ENCODE results near the gene PPEF2.

DNA sequence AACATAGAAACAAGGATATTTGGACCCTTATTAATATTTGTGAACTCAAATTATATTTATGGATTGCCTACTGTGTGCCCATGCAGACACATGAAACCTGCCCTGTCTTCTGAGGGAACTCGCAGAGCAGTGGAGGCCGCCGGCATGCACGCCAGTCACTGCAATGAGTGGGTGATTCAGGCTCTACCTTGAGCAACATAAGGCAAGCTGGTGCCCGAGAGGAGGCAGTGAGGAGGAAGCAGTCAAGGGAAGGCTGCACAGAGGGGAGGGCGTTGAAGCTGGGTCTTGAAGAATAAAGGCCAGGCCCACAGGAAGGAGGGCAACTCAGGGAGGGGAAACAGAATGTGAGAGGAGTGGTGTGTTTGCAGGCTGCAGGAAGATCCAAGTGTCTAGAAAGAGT, 52.8 kb downstream of the PPEF2 start:
- TF ChIP-seq, protein P1, sequence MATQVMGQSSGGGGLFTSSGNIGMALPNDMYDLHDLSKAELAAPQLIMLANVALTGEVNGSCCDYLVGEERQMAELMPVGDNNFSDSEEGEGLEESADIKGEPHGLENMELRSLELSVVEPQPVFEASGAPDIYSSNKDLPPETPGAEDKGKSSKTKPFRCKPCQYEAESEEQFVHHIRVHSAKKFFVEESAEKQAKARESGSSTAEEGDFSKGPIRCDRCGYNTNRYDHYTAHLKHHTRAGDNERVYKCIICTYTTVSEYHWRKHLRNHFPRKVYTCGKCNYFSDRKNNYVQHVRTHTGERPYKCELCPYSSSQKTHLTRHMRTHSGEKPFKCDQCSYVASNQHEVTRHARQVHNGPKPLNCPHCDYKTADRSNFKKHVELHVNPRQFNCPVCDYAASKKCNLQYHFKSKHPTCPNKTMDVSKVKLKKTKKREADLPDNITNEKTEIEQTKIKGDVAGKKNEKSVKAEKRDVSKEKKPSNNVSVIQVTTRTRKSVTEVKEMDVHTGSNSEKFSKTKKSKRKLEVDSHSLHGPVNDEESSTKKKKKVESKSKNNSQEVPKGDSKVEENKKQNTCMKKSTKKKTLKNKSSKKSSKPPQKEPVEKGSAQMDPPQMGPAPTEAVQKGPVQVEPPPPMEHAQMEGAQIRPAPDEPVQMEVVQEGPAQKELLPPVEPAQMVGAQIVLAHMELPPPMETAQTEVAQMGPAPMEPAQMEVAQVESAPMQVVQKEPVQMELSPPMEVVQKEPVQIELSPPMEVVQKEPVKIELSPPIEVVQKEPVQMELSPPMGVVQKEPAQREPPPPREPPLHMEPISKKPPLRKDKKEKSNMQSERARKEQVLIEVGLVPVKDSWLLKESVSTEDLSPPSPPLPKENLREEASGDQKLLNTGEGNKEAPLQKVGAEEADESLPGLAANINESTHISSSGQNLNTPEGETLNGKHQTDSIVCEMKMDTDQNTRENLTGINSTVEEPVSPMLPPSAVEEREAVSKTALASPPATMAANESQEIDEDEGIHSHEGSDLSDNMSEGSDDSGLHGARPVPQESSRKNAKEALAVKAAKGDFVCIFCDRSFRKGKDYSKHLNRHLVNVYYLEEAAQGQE (IDR thresholded peaks at IDR 0.05; ENCODE audit: low read depth): no peak
- TF ChIP-seq TEAD4 (IDR thresholded peaks at IDR 0.05) (no peak), TAF1 (IDR thresholded peaks at IDR 0.05; ENCODE audit: low read depth) (no peak), RAD21 (IDR thresholded peaks at IDR 0.05; ENCODE audit: low read depth) (no peak), ZBTB7A (IDR thresholded peaks at IDR 0.05; ENCODE audit: low read depth) (no peak), YY1 (IDR thresholded peaks at IDR 0.05; ENCODE audit: low read depth) (no peak), EP300 (IDR thresholded peaks at IDR 0.05; ENCODE audit: borderline replicate concordance) (no peak), EGR1 (IDR thresholded peaks at IDR 0.05) (no peak), NFIC (IDR thresholded peaks at IDR 0.05) (no peak), CREB1 (IDR thresholded peaks at IDR 0.05; ENCODE audit: low read depth) (no peak)
- TF ChIP-seq, protein P2, sequence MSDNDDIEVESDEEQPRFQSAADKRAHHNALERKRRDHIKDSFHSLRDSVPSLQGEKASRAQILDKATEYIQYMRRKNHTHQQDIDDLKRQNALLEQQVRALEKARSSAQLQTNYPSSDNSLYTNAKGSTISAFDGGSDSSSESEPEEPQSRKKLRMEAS (IDR thresholded peaks at IDR 0.05): no peak
- TF ChIP-seq, protein P3, sequence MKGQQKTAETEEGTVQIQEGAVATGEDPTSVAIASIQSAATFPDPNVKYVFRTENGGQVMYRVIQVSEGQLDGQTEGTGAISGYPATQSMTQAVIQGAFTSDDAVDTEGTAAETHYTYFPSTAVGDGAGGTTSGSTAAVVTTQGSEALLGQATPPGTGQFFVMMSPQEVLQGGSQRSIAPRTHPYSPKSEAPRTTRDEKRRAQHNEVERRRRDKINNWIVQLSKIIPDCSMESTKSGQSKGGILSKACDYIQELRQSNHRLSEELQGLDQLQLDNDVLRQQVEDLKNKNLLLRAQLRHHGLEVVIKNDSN (IDR thresholded peaks at IDR 0.05): no peak
